RWPE1 (cell line): ENCODE results near the gene ACTRT3.

Source experiments
- CTCF ChIA-PET: fragments of 350-600 bp; sonication (Branson Sonifier 250); formaldehyde crosslinking; extraction: SDS; loops from one replicate; lab custom pipeline; 2021; lab: Yijun Ruan, JAX
- POLR2A ChIA-PET: fragments of 400-600 bp; formaldehyde crosslinking; extraction: SDS; loops from one replicate; lab custom pipeline; 2020; ENCODE audit warnings: antibody characterized with exemption; ENCODE audit not compliant: low non-redundant PET; lab: Yijun Ruan, JAX
- DNase-seq: peaks from one replicate; pipeline ENCODE4 v3.0.0; 2012; ENCODE audit warnings: low spot score
- H3K27ac ChIP-seq: fragments of 450-650 bp; 2 replicates; pipeline ENCODE4 v1.5.1; 2017
- TF ChIP-seq, protein P1 (sequence below): fragments of 450-650 bp; conservative IDR thresholded peaks from 2 replicates; pipeline ENCODE4 v1.5.1; 2017; ENCODE audit warnings: low read depth, mild to moderate bottlenecking

The ACTRT3 gene

DNA sequence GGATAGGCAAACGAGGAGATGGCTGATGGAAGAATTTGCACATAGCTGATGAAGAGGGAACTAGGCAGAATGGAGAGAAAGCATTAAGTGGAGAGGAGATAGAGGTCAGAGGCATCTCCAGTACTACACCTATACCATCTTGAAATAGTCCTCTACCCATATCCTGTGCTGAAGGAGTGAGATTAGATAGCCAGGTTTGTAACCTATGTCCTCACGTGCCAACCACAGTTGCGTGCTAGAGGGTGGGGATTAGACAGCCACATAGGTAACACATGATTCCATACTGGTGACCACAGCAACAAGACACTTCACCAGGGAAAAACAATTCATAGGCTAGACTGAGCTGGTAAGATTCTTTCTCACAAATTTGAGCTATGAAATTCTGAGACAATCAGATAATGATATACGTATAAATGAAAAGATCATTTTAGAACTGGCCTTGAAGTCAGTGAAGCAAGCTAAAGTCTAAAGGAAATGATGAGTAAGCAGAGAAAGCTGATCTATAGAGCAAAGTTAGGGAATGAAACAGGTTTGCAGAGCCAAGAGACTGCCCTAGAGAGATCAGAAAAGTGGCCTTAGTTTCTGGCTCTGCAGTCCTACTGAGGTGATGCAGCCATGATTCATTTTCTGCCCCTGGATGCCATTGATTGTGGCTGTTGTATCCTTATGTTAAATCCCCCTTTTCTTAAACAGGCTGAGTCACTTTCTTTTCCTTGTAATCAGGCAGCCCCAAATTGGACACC, 21.5 kb upstream of the ACTRT3 start:
- POLR2A ChIA-PET: no interaction called here
- TF ChIP-seq, protein P1, sequence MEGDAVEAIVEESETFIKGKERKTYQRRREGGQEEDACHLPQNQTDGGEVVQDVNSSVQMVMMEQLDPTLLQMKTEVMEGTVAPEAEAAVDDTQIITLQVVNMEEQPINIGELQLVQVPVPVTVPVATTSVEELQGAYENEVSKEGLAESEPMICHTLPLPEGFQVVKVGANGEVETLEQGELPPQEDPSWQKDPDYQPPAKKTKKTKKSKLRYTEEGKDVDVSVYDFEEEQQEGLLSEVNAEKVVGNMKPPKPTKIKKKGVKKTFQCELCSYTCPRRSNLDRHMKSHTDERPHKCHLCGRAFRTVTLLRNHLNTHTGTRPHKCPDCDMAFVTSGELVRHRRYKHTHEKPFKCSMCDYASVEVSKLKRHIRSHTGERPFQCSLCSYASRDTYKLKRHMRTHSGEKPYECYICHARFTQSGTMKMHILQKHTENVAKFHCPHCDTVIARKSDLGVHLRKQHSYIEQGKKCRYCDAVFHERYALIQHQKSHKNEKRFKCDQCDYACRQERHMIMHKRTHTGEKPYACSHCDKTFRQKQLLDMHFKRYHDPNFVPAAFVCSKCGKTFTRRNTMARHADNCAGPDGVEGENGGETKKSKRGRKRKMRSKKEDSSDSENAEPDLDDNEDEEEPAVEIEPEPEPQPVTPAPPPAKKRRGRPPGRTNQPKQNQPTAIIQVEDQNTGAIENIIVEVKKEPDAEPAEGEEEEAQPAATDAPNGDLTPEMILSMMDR: no peak
- DNase-seq: no peak
- no peak overlapping the region for H3K27ac ChIP-seq
- CTCF ChIA-PET: interaction anchor here (0.6 kb wide), 1 partner anchor 89 kb away, joined by 3 read pairs; no protein-coding TSS in a partner anchor

DNA sequence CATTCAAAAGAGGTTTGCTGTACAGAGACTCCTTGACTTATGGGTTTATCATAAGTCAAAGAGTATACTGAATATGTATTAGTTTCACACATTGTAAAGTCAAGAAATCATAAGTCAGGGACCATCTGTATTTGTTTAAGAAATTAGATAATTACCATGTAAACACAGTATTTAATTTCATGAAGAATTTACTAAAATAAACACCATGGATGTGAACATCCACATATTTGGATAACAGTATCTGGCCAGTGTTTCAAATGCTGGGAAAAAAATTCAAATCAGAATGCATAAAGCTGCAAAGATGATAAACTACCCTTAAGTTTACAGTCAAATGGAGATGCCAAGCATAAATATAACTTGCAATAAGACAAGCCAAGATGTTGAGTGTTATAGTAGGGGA, 20.9 kb upstream of the ACTRT3 start:
- POLR2A ChIA-PET: no interaction called here
- DNase-seq: no peak
- H3K27ac ChIP-seq: no peak overlapping the region
- TF ChIP-seq, protein P1: no peak
- CTCF ChIA-PET: no interaction called here

DNA sequence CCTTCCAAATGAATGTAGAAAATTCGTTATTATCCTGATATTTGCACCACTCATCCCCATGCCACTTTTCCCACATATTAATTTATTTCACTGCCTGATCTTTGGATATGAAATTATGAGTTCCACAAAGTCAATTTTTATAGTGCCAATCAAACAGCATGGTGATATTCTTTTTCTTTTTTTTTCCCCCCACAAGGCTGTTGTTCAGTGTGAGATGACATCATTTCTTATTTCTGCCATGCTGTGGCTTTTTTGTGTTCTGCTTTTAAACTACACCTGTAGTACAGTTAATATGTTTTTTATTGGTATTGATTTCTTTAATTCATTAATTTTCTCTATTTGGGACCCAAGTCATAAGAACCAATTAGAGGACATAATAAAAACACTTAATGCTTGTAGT, 18.4 kb upstream of the ACTRT3 start:
- H3K27ac ChIP-seq: no peak overlapping the region
- ChIA-PET CTCF (no interaction called here), POLR2A (no interaction called here)
- no peak for DNase-seq
- TF ChIP-seq, protein P1: no peak

DNA sequence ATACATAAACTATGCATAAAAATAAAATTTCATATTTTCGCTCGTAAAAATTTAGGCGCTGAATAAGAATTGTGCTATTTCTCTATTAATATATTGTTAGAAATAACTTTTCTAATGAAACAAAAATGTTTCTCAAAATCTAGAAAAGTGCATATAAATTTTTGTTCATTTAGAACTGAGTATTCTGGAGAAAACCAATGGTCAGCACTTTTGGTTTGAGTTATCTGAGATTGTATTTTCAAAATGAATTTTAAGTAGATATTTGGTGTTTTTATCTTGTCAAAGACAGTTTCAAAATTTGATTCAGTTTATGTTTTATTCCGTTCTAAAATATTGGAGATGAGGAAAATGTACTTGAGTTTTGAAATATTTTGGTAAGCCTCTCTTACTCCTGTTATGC, 17.8 kb upstream of the ACTRT3 start:
- H3K27ac ChIP-seq: no peak overlapping the region
- POLR2A ChIA-PET: no interaction called here
- TF ChIP-seq, protein P1: no peak
- no peak for DNase-seq
- CTCF ChIA-PET: interaction anchor here (0.7 kb wide), 1 partner anchor 125 kb away, joined by 4 read pairs; no protein-coding TSS in a partner anchor

DNA sequence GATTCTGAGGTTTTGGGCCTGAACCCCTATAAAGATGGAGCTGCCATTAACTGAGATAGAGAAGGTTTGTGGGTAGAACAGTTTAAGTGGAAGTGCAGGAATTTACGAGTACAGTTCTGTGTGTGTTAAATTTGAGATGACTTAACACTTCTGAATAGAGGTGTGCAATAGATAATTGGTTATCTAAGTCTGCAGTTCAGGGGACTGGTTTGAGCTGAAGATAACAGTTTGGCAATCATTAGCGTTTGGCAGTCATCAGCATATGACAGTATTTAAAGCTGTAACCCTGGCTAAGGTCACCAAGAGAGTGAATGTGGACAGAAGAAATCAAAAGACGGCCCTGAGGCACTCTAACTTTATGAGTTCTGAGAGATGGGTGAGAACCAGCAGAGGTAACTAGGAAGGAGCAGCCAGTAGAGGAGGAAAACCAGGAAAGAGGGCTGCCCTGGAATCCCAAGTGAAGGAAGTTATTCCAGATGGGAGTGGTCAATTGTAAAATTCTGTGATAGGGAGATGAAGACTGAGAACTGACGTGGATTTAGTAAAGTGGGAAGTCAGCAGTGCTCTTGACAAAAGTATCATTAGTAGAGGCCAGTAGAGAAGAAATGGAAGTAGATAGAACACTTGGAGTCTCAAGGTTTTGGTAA, 12.0 kb upstream of the ACTRT3 start:
- DNase-seq: no peak
- TF ChIP-seq, protein P1: no peak
- ChIA-PET POLR2A (no interaction called here), CTCF (no interaction called here)
- H3K27ac ChIP-seq: no peak overlapping the region

DNA sequence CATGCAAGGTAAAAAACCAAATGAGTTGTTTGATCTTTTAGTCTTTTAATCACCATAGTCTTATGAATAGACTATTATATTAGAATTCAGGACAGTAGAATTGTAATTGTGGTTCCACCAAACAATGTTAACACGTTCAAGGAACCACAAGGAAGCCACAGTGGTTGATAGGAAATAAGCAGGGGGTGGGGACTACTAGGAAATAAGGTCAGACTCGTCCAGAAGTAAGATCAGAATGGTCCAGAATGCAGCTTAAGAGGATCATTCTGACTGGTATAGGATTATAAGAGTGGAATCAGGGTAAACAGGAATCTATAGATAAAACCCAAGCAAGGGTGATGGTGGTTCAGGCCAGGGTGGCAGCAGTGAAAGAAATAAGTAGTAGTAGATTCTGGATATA, 11.4 kb upstream of the ACTRT3 start:
- no peak for DNase-seq
- POLR2A ChIA-PET: no interaction called here
- TF ChIP-seq, protein P1: no peak
- no peak overlapping the region for H3K27ac ChIP-seq
- CTCF ChIA-PET: no interaction called here
